ENCODE results near the gene MICB.

The MICB gene

DNA sequence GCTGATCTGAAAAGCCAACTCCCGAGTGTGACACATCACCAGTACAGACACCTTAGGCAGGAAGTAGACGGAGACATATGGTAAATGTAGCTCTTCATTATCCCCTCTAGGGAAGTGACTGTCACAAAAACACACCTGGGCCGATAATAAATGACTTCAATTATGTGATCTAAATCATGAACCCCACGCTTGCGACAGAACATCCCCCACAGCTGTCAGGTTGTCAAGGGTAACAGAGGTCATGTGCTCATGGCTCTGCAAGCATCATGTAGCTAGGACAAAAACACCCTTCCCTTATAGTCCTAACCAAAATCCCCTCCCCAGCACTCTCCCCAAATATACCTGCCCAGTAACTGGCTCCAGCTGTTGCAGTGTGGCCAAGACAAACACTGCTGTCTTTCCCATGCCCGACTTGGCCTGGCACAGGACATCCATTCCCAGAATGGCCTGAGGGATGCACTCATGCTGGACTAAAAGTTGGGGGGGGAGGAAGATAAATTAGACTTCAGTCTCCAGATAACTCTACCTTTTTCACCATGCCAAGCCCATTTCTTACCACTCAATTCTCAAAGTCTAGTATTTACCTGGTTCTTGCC, 41.0 kb downstream of the MICB start:
- no peak for DNase-seq (ENCODE audit: low spot score)

DNA sequence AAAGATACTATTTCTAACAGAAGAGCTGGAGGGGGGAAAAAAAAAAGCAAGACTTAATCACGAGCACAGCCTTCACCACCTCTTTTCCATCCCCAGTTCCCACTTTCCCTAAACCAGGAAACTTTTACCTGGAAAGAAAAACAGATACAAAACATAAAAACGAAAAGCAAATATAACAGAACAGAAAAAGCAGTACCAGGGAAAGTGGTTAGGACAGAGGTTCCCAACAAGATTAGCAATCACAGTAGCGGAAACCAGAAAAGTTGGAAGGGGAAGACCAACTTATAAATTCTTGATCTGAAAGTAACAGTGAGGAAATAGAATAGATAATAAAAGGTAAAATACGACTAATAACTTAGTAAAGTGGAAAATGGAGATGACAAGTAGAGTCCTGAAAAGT, 42.7 kb downstream of the MICB start:
- DNase-seq (ENCODE audit: low spot score) = no peak

DNA sequence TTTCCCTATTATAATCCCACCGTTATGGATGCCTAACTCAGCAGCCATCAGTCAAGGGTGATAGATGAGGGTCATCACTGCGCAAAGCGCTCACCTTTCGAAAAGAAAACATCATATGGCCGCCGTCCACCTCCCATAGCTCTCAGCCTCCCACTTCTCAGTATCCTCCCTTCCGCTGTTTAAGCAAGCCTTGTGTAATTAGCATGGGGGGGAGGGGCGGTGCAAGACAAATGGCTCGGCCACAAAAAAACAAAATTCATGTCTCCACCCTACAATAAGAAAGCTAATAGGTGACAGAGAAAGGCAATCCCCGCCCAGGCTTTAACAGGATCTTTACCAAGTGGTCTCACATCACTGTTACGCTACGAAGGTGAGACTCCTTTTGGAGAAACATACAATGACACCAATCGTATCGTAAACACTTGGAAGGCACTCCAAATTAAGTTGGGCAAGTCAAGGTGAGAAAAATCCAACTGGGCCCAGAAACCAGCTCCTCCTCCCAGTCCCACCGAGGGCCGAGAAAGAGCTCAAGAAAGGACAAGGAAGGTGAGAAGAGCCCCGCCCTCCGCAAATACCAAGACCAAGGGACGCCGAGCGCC, 43.2 kb downstream of the MICB start:
- DNase-seq (ENCODE audit: low spot score) = no peak

DNA sequence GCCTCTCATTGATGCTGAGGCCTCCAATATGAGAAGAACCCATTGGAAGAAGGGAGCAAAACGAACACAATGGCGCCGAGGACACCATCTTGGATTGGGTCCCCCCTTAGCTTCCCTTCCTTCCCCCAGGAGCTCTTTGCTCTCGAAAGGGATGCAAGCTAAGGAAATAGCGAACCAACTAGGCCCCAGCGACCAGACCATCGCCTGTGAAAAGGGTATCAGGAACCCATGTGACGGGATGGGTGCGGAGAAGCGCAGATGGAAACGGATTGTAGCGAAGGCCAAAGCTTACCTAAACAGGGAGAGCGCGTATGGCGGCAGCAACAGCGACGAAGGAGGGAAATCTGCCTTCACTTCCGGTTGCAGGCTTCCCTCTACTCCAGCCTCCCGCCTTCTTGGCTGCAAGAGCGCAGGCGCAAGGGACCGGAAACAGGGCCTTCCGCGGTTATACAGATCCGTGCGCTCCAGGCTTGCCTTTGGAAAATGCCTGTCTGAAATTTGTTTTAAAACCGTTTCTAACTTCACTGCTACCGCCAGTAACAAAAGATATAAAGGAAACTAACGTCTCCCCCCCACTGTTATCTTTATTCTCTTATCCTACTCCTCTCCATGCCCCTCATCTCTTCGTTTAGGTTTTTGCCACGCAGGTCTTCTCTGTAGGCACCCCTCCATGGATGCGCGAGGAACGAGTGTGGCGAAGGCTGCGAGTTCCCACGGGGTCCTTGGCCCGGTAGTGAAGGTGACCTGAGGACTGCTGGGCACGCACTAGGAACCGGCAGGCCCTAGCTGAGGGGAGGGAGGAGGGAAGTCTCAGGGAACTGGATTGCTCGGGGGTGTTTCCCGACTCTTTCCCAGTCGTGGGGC, 43.9 kb downstream of the MICB start, which contains the start of gene DDX39B:
Gene DDX39B (minus strand): TSS at position 346 of the 864 bp plus-strand sequence. CDS start 1,471 bp downstream, outside the sequence.
- peak; percentile 99 for DNase-seq (ENCODE audit: low spot score)

DNA sequence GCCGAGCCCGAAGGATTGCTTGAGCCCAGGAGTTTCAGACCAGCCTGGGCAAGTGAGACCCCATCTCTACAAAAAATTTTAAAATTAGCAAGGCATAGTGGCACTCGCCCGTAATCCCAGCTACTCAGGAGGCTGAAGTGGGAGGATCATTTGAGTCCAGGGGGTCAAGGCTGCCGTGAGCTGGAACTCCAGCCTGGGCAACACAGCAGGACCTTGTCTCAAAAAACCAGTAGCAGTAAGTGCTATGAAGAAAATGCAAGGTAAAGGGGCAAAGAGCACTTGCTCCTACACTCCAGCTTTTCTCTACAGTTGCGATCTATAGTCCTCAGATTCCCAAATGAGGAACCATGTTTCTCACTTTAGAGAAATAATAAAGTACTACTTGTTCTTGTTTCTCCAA, 45.7 kb downstream of the MICB start:
- no peak for DNase-seq (ENCODE audit: low spot score)

DNA sequence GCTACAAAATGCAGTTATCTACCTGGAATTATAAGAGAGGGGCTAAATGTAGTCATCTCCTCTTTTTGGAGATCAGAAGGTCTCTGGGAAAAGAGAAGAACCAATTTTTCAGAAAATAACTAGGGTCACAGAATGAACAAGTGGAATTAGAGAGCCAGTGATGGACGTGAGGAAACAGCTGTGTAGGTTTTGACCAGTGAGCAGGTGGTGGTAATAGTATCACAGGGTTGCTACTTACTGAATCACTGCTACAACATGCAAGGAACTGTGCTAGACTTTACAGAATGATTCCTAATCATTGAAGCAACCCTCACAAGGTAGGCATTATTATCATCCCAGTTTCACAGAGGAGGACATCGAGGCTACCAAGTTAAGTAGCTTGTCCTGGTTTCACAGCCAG, 46.7 kb downstream of the MICB start:
- no peak for DNase-seq (ENCODE audit: low spot score)

DNA sequence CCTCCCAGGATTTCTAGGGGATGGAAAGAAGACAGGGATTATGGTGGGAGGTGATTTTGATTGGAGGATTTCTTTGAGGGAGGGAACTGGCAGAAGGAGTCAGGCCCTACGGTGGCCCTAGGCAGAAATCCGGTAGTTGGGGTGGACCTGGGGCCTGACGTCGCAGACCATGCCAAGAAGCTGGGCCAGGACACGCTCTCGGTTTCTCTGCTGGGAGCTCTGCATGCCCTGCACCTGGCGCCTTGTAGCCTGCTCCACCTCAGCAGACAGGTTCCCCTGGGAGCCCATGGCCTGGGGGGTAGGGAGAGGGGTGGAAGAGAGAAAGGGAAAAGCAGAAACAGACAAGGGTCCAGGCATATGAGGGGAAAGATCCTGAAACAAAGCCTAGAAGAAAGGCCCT, 47.3 kb downstream of the MICB start:
- no peak for DNase-seq (ENCODE audit: low spot score)

DNA sequence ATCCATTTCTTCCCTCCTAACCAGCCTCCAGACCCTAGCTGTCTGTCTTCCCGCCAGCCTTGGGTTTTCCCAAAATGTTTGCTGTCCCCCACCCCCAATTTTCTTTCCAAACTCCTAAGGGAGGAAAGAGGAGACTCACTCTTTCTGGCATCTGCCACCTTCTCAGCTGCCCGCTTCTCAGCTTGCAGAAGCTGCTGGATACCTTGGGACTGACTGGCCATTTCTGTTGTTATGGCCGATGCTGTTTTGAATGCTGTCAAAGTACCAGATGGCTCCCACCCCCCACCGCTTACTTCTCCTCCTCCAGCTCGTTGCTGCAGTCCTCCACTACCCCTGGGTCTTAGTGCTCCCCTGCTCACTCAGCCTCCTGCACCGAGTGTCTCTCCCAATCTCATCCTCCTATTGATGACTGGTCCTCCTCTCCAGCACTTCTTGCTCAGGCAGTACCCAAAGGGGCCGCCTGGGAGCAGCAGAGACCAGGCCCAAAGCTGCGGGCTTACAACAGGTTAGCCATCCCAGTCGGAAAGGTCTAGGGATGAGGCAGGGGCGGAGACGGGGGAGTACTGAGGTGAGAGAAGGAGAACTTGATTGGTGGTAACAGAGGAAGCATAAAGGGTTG, 48.5 kb downstream of the MICB start, which contains the start of gene ATP6V1G2:
Gene ATP6V1G2 (minus strand): TSS at position 270 of the 619 bp plus-strand sequence. CDS start 49 bp downstream, at position 221.
- DNase-seq (ENCODE audit: low spot score) = peak; percentile 98

DNA sequence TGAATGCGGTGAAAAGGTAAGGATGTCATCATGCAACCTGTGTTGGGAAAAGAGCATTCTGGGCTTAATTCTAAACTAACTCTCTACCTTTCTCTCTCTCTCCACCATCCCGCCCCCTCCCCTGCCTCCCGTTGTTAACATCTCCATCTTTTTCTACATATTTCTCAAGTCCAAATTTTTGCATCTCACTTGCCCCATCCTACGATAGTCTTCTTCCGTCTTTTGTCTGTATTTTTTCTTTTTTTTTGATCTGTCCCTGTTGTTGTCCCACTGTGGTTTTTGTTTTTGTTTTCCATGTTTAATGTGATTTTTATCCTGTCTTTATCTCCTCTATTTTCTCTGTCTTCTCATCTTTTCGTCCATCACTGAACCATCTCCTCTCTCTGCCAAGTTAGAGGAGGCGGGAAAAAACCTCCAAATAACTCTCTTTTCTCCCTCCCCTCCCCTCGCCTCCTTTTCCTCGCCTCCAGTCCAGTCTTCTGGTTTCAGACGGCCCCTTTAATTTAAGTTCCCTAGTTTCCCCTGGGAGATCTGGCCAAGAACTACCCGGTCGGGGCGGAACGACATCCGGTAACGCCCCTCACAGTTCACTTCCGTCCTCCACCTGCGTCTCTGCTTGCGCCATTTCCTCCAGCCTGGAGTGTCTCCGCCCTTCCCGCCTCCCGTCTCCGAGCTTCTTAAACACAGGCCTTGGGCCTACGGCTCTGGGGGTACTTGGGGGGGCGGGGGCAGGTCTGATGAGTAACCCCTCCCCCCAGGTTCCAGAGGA, 49.2 kb downstream of the MICB start, which contains the start of gene NFKBIL1:
Gene NFKBIL1 (plus strand): TSS at position 651 of the 769 bp plus-strand sequence. CDS start 87 bp downstream, at position 738.
- peak; percentile 99 for DNase-seq (ENCODE audit: low spot score)

DNA sequence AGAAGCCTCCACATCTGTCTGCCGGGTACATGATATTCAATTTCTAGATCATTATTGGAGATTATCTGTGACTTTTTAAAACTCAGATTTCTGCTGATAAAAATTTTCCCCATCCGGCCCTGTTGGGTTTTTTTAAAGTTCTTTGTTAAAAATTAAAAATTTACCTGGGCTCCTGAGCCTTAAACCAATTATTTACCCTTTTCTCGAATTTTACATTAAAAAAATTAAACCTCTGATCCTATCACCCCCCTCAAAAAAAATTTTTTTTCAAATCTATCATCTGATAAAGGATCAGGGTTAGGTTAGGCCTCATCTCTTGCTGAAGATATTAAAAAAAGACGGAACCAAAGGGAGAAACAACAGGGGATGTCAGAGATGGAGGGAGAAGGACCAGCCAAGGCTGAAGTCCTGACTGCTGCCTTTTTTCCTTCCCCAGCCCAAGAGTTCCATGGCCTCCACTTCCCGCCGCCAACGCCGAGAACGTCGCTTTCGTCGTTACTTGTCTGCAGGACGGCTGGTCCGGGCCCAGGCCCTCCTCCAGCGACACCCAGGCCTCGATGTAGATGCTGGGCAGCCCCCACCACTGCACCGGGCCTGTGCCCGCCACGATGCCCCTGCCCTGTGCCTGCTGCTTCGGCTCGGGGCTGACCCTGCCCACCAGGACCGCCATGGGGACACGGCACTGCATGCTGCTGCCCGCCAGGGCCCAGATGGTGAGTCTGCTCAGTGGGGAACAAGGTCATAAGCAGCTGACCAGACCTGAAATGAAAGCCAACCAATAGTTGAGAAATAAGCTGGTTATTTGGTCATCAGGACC, 50.0 kb downstream of the MICB start:
- DNase-seq (ENCODE audit: low spot score) = no peak

DNA sequence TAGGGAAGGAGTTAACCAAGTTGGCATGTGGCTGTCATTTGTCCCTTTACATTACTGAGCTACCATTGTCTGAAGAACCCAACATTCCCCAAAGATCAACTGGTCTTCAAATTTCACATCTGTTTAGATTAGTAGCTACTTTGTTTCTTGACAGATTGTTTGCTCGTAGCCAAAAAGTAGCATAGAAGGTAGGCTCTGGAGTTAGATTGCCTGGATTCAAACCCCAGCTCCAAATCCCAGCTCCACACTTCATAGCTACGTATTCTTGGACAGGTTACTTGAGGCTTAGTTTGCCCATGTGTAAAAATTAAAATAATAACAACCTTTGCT, 50.6 kb downstream of the MICB start:
- DNase-seq (ENCODE audit: low spot score) = no peak

DNA sequence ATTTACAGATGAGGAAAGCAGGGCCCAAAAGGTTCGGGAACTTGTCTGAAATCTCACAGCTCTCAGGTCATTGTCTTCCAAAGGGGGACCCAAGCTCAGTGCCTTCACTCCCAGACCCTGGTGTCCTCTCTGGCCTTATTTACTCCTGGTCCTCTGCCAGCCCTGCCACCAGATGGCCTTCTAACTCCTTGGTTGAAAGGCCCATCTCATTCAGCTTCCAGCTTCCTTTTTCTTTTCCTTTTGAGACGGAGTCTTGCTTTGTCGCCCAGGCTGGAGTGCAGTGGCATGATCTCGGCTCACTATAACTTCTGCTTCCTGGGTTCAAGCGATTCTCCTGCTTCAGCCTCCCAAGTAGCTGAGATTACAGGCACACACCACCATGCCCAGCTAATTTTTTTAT, 53.4 kb downstream of the MICB start:
- peak; percentile 44 for DNase-seq (ENCODE audit: low spot score)

DNA sequence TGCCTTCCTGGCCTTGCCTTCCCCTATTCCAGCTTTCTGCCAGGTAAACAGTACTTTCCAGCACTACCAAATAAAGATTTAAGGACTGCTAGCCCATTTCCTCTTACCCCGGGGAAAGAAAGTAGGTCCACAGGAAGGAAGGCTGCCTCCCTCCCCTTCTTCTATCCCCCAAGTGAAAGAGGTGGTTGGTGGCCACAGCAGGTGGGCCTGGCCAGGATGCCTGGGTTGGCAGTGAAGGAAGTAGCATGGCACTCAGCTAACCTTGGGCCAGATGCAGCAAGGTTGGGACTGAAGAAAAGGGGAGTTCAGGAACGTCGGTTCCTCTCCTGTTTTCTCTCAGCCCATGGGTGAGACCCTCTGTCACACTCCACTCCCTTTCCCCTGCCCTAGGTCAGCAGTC, 58.4 kb downstream of the MICB start:
- no peak for DNase-seq (ENCODE audit: low spot score)

DNA sequence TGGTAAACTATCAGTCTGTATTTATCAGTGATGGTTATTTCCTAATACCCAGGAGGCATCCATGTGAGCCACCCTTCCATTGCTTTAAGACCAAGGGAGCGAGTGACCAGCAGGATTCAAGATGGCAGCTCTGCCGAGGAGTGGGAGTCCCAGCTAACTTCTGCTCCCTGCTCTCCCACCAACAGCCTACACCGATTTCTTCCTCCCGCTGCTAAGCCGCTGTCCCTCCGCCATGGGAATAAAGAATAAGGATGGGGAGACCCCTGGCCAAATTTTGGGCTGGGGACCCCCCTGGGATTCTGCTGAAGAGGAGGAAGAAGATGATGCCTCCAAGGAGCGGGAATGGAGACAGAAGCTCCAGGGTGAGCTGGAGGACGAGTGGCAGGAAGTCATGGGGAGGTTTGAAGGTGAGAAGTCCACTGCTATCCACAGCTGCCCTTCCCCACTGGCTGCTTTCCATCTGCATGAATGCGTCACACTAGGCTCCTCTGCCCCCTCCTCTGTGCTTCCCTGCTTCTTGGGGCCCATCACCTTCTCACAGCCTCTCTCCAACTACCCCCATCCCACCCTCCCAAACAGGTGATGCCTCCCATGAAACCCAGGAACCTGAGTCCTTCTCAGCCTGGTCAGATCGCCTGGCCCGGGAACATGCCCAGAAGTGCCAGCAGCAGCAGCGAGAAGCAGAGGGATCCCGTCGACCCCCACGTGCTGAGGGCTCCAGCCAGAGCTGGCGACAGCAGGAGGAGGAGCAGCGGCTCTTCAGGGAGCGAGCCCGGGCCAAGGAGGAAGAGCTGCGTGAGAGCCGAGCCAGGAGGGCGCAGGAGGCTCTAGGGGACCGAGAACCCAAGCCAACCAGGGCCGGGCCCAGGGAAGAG, 59.7 kb downstream of the MICB start:
- DNase-seq (ENCODE audit: low spot score) = no peak

DNA sequence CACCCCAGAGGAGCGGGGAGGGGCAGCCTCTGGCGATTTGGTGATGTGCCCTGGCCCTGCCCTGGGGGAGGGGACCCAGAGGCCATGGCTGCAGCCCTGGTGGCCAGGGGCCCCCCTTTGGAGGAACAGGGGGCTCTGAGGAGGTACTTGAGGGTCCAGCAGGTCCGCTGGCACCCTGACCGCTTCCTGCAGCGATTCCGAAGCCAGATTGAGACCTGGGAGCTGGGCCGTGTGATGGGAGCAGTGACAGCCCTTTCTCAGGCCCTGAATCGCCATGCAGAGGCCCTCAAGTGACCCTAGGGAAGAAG, 60.3 kb downstream of the MICB start:
- no peak for DNase-seq (ENCODE audit: low spot score)

DNA sequence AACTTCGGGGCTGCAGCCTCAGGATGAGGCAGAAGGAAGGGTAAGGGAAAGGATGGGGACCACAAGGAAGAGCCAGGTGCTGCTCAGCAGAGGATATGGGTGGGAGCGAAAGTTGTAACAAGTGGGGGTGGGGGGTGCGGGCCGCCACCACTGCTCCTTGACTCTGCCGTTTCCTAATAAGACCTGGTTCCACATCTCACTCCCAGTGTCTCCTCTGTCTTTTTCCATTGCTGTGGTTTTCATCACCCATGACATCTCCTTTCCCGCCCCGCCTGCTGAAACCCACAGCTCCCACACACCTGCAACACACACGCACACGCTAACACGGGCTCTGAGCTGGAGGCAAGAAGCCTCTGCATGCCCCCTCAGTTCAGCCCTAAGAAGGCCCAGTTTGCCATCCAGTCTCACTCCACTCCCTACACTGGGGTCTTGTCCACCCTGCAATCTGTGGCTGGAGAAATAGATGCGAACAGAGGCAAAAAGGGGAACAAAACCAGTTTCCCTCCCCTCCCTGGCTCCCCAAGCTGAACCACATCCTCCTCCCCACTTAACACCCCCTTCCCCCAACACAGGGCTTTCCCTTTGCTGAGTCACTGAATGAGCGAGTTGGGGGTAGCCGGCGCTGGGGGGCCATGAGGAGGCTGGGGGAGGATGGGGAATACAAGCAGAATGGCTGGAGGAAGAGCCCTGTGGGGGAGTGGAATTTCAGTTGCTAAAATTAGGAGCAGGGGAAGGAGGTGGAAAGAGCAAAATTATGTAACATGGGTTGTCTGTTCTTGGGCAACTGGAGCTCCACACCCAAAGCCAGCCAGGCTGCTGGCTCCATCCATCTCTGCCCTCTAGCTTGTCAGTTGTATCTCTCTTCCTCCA, 60.9 kb downstream of the MICB start:
- no peak for DNase-seq (ENCODE audit: low spot score)

DNA sequence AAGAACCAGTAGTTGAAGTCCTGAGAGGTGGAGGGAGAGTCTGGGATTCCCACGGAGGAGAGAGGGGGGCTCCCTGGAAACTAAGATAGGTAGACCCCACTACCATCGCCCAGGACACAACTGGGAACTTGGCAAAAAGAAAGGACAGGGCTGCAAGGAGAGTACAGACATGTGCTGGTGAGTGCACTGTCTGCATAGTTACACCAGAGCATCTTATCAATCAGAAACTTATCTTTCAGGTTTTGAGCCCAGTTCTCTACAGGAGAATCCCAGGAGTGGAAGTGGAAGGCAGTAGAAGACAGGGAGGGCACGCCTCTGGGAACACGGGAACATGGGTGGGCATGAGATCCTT, 61.6 kb downstream of the MICB start:
- no peak for DNase-seq (ENCODE audit: low spot score)

DNA sequence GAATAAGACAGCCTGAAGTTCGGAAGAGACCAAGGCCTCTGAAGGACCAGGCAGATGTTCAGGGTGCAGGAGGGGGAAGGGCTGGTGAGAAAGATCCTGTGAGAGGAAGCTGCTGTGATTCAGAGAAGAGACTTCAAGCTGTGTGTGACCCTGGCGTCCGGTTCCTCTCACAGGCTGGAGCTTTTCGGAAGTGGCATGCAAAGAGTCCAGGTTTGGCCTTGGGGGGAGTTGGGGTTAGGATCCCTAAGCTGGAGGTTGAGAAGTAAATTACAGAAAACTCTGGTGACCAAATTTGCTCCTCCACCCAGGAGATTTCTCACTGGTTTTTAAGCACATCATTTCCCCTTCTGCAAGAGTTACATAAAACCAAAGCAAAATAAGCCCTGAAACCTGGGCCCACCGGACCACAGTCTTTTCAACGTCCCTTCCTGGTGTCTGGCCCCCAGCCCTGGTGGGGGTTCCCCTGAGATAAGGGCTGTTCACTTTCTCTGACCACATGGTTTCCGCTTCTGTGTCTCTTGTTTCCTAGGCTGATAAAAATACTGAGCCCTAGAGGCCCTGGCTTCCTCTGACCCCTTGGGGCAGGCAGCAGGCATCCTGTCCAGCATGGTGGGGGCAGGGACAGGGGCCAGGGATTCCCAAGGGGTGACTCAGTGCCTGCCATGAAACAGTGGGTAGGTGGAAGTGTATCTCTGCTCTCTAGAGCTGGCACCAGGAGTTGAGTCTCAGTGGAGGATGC, 62.2 kb downstream of the MICB start:
- DNase-seq (ENCODE audit: low spot score) = no peak
